ENCODE data around the gene KLHL10. TPM values are rescaled to one million over a fixed set of nuclear protein-coding genes. Genes with fewer than 3 reads are reported as not detected.
"Not testable (repeated sequence)": the region's sequence is repeated elsewhere in the genome, so short reads cannot be mapped to it uniquely, and the experiment has no call there.

The KLHL10 gene
- total and polyA plus RNA-seq, 2 experiments from 2014 or later: 0.43 TPM; not detected in 1

DNA sequence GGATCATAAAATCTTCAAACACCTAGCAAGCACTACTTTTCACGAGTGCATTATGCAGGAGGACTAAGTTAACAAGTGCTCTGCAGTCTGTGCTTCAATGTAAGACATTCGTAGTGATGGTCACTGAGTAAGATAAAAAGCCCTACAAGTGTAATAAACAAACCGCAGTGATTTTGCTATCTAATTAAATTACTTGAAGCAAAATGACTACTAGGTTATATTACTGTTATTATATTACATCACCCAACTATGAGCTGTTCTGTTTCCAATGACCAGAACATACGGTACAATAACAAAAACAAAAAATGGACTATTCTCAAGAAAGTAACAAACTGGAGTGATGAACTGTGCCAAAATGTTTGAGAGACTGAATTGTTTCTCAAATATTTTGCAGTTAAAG is 11.2 kb downstream of the KLHL10 start:
- peaks cover 52% of the 10 kb centered on the region for H3K79me2 ChIP-seq
- H3K27ac ChIP-seq: no peak overlapping the region
- H3K4me2 ChIP-seq: no peak overlapping the region
- no peaks in the 10 kb centered on the region for H3K4me1 ChIP-seq (ENCODE audit: insufficient read depth)
- no peak overlapping the region for H3K4me3 ChIP-seq
- H3K36me3 ChIP-seq (replicated peaks; ENCODE audit: insufficient read depth, low read depth): no peaks in the 10 kb centered on the region
- peaks cover 34% of the 10 kb centered on the region for H4K20me1 ChIP-seq (ENCODE audit: insufficient read depth, poor library complexity, severe bottlenecking)
- no peak overlapping the region for H2AFZ ChIP-seq
- H3K9me2 ChIP-seq (replicated peaks; ENCODE audit: insufficient read depth): no peaks in the 10 kb centered on the region
- H3K9me3 ChIP-seq (ENCODE audit: low read depth): no peaks in the 10 kb centered on the region
- DNase-seq (ENCODE audit: low spot score): no peak
- 73% methylated on average over 4 of the region's 4 CpGs for WGBS (ENCODE audit: low lambda C conversion rate, missing lambda C conversion rate)
- TF ChIP-seq, protein P1, sequence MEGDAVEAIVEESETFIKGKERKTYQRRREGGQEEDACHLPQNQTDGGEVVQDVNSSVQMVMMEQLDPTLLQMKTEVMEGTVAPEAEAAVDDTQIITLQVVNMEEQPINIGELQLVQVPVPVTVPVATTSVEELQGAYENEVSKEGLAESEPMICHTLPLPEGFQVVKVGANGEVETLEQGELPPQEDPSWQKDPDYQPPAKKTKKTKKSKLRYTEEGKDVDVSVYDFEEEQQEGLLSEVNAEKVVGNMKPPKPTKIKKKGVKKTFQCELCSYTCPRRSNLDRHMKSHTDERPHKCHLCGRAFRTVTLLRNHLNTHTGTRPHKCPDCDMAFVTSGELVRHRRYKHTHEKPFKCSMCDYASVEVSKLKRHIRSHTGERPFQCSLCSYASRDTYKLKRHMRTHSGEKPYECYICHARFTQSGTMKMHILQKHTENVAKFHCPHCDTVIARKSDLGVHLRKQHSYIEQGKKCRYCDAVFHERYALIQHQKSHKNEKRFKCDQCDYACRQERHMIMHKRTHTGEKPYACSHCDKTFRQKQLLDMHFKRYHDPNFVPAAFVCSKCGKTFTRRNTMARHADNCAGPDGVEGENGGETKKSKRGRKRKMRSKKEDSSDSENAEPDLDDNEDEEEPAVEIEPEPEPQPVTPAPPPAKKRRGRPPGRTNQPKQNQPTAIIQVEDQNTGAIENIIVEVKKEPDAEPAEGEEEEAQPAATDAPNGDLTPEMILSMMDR (IDR thresholded peaks at IDR 0.05; ENCODE audit: poor library complexity): no peak
- TF ChIP-seq EZH2 (IDR thresholded peaks at IDR 0.05; ENCODE audit: borderline replicate concordance) (no peak), EZH2phosphoT487 (IDR thresholded peaks at IDR 0.05; ENCODE audit: low read depth, severe bottlenecking, unreplicated experiment) (no peak)
- H3K27me3 ChIP-seq: no peaks in the 10 kb centered on the region

DNA sequence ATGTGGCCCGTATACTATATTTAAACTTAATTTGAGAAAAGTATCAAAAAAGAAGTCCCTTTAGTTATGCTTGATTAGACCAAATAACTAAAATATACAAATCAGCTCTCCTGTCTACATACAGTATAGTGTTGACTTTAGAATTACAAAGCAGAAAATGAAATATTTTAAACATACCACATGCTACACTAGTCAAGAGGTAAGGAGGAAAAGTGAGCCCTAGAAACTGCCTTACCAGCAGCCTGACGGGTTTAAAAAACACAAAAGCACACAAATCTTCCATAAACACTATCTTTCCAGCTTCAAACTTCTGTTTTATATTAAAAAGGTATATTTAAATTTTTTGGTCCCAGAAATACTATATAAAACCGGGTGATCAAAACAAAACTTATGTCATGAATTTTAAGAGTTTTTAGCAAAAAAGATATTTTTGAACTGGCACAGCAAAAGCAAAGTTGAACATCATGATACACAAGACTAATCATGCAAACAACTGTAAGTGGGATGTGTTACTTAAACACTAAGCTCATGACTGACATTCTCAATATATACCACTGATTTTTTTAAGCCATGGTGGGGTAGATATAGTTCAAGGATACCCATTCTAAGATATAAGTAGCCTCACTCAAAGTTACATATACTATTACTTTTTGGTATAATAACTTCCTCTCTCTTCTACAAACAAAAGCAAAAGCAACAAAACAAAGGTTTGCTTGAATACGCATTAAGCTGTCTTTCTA is 11.8 kb downstream of the KLHL10 start:
- Histone ChIP-seq H3K79me2 (peaks cover 55% of the 10 kb centered on the region), H3K4me3 (no peak overlapping the region), H3K27me3 (no peaks in the 10 kb centered on the region), H3K4me1 (ENCODE audit: insufficient read depth) (no peaks in the 10 kb centered on the region), H3K9me3 (ENCODE audit: low read depth) (no peaks in the 10 kb centered on the region), H3K27ac (no peak overlapping the region), H4K20me1 (ENCODE audit: insufficient read depth, poor library complexity, severe bottlenecking) (peaks cover 34% of the 10 kb centered on the region), H2AFZ (no peak overlapping the region), H3K9me2 (replicated peaks; ENCODE audit: insufficient read depth) (no peaks in the 10 kb centered on the region), H3K36me3 (replicated peaks; ENCODE audit: insufficient read depth, low read depth) (no peaks in the 10 kb centered on the region), H3K4me2 (no peak overlapping the region)
- no peak for DNase-seq (ENCODE audit: low spot score)
- TF ChIP-seq EZH2phosphoT487 (IDR thresholded peaks at IDR 0.05; ENCODE audit: low read depth, severe bottlenecking, unreplicated experiment) (no peak), EZH2 (IDR thresholded peaks at IDR 0.05; ENCODE audit: borderline replicate concordance) (no peak)
- TF ChIP-seq, protein P1 (IDR thresholded peaks at IDR 0.05; ENCODE audit: poor library complexity): no peak
- WGBS (ENCODE audit: low lambda C conversion rate, missing lambda C conversion rate): 83% methylated on average over 4 of the region's 4 CpGs

DNA sequence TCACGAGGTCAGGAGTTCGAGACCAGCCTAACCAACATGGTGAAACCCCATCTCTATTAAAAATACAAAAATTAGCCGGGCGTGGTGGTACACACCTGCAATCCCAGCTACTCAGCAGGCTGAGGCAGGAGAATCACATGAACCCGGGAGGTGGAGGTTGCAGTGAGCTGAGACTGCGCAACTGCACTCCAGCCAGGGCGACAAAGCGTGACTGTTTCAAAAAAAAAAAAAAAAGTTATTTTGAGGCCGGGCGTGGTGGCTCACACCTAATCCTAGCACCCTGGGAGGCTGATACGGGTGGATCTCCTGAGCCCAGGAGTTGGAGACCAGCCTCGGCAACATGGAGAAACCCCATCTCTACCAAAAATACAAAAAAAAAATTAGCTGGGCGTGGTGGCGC is 13.8 kb downstream of the KLHL10 start:
- not testable (repeated sequence) for H3K4me2 ChIP-seq; DNase-seq (ENCODE audit: low spot score); H3K27me3 ChIP-seq; H3K4me3 ChIP-seq; H3K36me3 ChIP-seq (replicated peaks; ENCODE audit: insufficient read depth, low read depth); H3K9me3 ChIP-seq (ENCODE audit: low read depth); H3K27ac ChIP-seq; H3K9me2 ChIP-seq (replicated peaks; ENCODE audit: insufficient read depth); H2AFZ ChIP-seq; H3K4me1 ChIP-seq (ENCODE audit: insufficient read depth)
- WGBS (ENCODE audit: low lambda C conversion rate, missing lambda C conversion rate): over 99% methylated on average over 14 of the region's 14 CpGs
- H3K79me2 ChIP-seq: peaks cover 70% of the 10 kb centered on the region
- H4K20me1 ChIP-seq (ENCODE audit: insufficient read depth, poor library complexity, severe bottlenecking): peaks cover 42% of the 10 kb centered on the region

DNA sequence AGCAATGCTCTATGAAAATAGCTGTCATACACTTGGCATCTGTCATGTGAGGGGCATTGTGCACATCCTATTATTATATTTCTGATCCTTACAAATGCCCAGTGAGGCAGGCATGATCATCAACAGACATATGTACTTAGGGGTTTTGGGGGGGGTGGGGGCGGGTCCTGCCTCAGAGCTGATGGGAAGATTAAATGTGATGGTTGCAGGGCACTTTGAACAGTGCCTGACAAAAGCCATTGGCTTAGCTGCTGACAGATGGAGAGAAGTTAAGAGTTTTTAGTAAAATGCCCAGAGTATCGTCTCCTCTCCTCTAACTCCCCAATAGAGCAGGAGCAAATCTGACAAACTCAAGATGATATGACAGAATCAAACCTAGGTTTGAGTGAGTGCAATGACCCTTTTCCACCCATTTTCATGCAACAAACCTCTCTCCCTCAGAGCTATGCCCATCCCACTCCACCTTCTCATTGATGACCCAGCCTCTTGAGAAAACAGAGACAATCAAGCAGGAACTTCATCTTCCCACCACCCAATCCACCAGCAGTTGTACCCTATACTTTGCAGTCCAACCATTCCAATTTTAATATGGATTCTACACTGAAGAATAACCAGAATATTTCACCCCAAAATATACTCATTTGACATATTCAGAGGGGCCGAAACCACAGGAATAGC is 22.8 kb downstream of the KLHL10 start:
- Histone ChIP-seq H2AFZ (no peak overlapping the region), H3K9me3 (ENCODE audit: low read depth) (no peaks in the 10 kb centered on the region), H3K27ac (no peak overlapping the region), H3K4me2 (no peak overlapping the region), H3K27me3 (no peaks in the 10 kb centered on the region), H3K36me3 (replicated peaks; ENCODE audit: insufficient read depth, low read depth) (no peaks in the 10 kb centered on the region), H3K9me2 (replicated peaks; ENCODE audit: insufficient read depth) (no peaks in the 10 kb centered on the region), H4K20me1 (ENCODE audit: insufficient read depth, poor library complexity, severe bottlenecking) (peaks cover 57% of the 10 kb centered on the region), H3K79me2 (peaks cover 89% of the 10 kb centered on the region), H3K4me1 (ENCODE audit: insufficient read depth) (peaks cover 9% of the 10 kb centered on the region), H3K4me3 (no peak overlapping the region)
- no peak for TF ChIP-seq EZH2phosphoT487 (IDR thresholded peaks at IDR 0.05; ENCODE audit: low read depth, severe bottlenecking, unreplicated experiment)
- no peak for TF ChIP-seq EZH2 (IDR thresholded peaks at IDR 0.05; ENCODE audit: borderline replicate concordance)
- TF ChIP-seq, protein P1 (IDR thresholded peaks at IDR 0.05; ENCODE audit: poor library complexity): no peak
- WGBS (ENCODE audit: low lambda C conversion rate, missing lambda C conversion rate): 65% methylated on average over 3 of the region's 3 CpGs
- no peak for DNase-seq (ENCODE audit: low spot score)
